Tibial nerve (tissue), 3 donors: Measurements from ENCODE around the gene CDS2.

Experiments
- CTCF ChIP-seq, 5 experiments: fragments of 200-600 bp in 3 of 5; fragments of 450-650 bp in 2 of 5; sonication (generic) in 3 of 5; IDR thresholded peaks; one replicate each; pipeline ENCODE4 v1.5.1; 2016 to 2019; ENCODE audit warnings: antibody characterized with exemption in 5 of 5, mild to moderate bottlenecking in 3 of 5, moderate library complexity in 2 of 5
- POLR2A ChIP-seq, 2 donors: fragments of 450-650 bp; IDR thresholded peaks; one replicate each; pipeline ENCODE4 v1.6.1; 2017; ENCODE audit warnings: antibody characterized with exemption in 2 of 2, mild to moderate bottlenecking in 2 of 2, moderate library complexity in 2 of 2

- TF ChIP-seq POLR2A (IDR thresholded peaks at IDR 0.05) (no peak), CTCF (IDR thresholded peaks at IDR 0.05) (no peak)
These were observed 50.3 kb downstream of the CDS2 start for GRCh38 chr20:5177071-5177470.
